HUES64 (cell line): Measurements from ENCODE around the gene HOXC9.

Source experiments
- H3K27ac ChIP-seq: 2 replicates; pipeline ENCODE4 v1.7.0; 2013; ENCODE audit warnings: low read depth, low read length, inconsistent platforms
- H3K27me3 ChIP-seq: 2 replicates; pipeline ENCODE4 v1.6.1; 2013; ENCODE audit warnings: mild to moderate bottlenecking, low read length; ENCODE audit not compliant: insufficient read depth
- H3K36me3 ChIP-seq: 2 replicates; pipeline ENCODE4 v1.6.1; 2013; ENCODE audit warnings: mild to moderate bottlenecking, low read length; ENCODE audit not compliant: insufficient read depth
- H3K4me1 ChIP-seq: 2 replicates; pipeline ENCODE4 v1.6.1; 2013; ENCODE audit warnings: mild to moderate bottlenecking, low read length, moderate library complexity; ENCODE audit not compliant: insufficient read depth
- H3K4me3 ChIP-seq: 2 replicates; pipeline ENCODE4 v1.5.1; 2013; ENCODE audit warnings: mild to moderate bottlenecking, low read length, moderate library complexity
- H3K9ac ChIP-seq: 2 replicates; pipeline ENCODE4 v1.6.1; 2013; ENCODE audit warnings: mild to moderate bottlenecking, low read depth, low read length
- H3K9me3 ChIP-seq: 2 replicates; pipeline ENCODE4 v1.6.1; 2013; ENCODE audit warnings: low read depth, low read length; ENCODE audit not compliant: insufficient read depth
- WGBS: fragments of 150-250, 120-280 bp; methylation state at CpG from one replicate; pipeline ENCODE4 v1.1.7; 2013; ENCODE audit warnings: missing lambda C conversion rate; 5-methylcytosine and 5-hydroxymethylcytosine counted together

HOXC9 gene

GRCh38 chr12:53972722-53973235, 27.2 kb upstream of the HOXC9 start, which contains the start of gene HOXC11:
Gene HOXC11, plus strand, starts transcription at chr12:53973126. Its CDS starts 116 bp downstream, at chr12:53973242.
- no peak within 1 kb of the TSS for H3K9ac ChIP-seq
- H3K4me3 ChIP-seq = no peak within 1 kb of the TSS
- peaks cover 100% of the 10 kb centered on the region for H3K27me3 ChIP-seq
- no peak within 1 kb of the TSS for H3K27ac ChIP-seq
- no peaks in the 10 kb centered on the region; the same call in 1 of the 2 replicates for H3K4me1 ChIP-seq
- WGBS = 16% methylated on average over 18 of the region's 21 CpGs
- no peaks in the 10 kb centered on the region for H3K9me3 ChIP-seq
- no peaks in the 10 kb centered on the region for H3K36me3 ChIP-seq

GRCh38 chr12:53973236-53974042, 26.5 kb upstream of the HOXC9 start:
- Histone ChIP-seq H3K9me3 (no peaks in the 10 kb centered on the region), H3K9ac (no peak overlapping the region), H3K36me3 (no peaks in the 10 kb centered on the region), H3K4me1 (no peaks in the 10 kb centered on the region; the same call in 1 of the 2 replicates), H3K27ac (no peak overlapping the region), H3K27me3 (peaks cover 100% of the 10 kb centered on the region), H3K4me3 (no peak overlapping the region)
- WGBS = 4% methylated on average over 69 of the region's 71 CpGs

GRCh38 chr12:53974084-53975063, 25.6 kb upstream of the HOXC9 start, which contains the start of gene HOTAIR:
Gene HOTAIR, minus strand, starts transcription at chr12:53974954.
- 8% methylated on average over 60 of the region's 63 CpGs for WGBS
- no peak within 1 kb of the TSS for H3K4me3 ChIP-seq
- no peaks in the 10 kb centered on the region for H3K36me3 ChIP-seq
- H3K9me3 ChIP-seq = no peaks in the 10 kb centered on the region
- no peak within 1 kb of the TSS for H3K9ac ChIP-seq
- H3K27ac ChIP-seq = no peak within 1 kb of the TSS
- no peaks in the 10 kb centered on the region; the same call in 1 of the 2 replicates for H3K4me1 ChIP-seq
- peaks cover 100% of the 10 kb centered on the region for H3K27me3 ChIP-seq

- H3K27me3 ChIP-seq = peaks cover 100% of the 10 kb centered on the region
- no peak overlapping the region for H3K27ac ChIP-seq
- no peak overlapping the region for H3K4me3 ChIP-seq
Measured at GRCh38 chr12:53975064-53975471, 24.9 kb upstream of the HOXC9 start.

GRCh38 chr12:53975479-53976152, 24.3 kb upstream of the HOXC9 start:
- no peak overlapping the region for H3K9ac ChIP-seq
- no peak overlapping the region for H3K27ac ChIP-seq
- no peaks in the 10 kb centered on the region for H3K9me3 ChIP-seq
- peaks cover 100% of the 10 kb centered on the region for H3K27me3 ChIP-seq
- 13% methylated on average over 31 of the region's 31 CpGs for WGBS
- no peaks in the 10 kb centered on the region; the same call in 1 of the 2 replicates for H3K4me1 ChIP-seq
- H3K36me3 ChIP-seq = no peaks in the 10 kb centered on the region
- H3K4me3 ChIP-seq = no peak overlapping the region

More at GRCh38 chr12:53975064-53975471, 24.9 kb upstream of the HOXC9 start:
- Histone ChIP-seq H3K9ac (no peak overlapping the region), H3K9me3 (no peaks in the 10 kb centered on the region), H3K36me3 (no peaks in the 10 kb centered on the region), H3K4me1 (no peaks in the 10 kb centered on the region; the same call in 1 of the 2 replicates)
- WGBS = 5% methylated on average over 25 of the region's 25 CpGs

- Histone ChIP-seq H3K36me3 (no peaks in the 10 kb centered on the region), H3K27ac (no peak overlapping the region), H3K9ac (no peak overlapping the region), H3K9me3 (no peaks in the 10 kb centered on the region), H3K27me3 (peaks cover 100% of the 10 kb centered on the region), H3K4me3 (no peak overlapping the region), H3K4me1 (no peaks in the 10 kb centered on the region; the same call in 1 of the 2 replicates)
- 19% methylated on average over 17 of the region's 21 CpGs for WGBS
Measured at GRCh38 chr12:53976172-53976822, 23.7 kb upstream of the HOXC9 start.

GRCh38 chr12:53976823-53977595, 23.0 kb upstream of the HOXC9 start:
- 25% methylated on average over 6 of the region's 9 CpGs for WGBS
- Histone ChIP-seq H3K4me1 (no peaks in the 10 kb centered on the region; the same call in 1 of the 2 replicates), H3K36me3 (no peaks in the 10 kb centered on the region), H3K9me3 (no peaks in the 10 kb centered on the region), H3K27ac (no peak overlapping the region), H3K9ac (no peak overlapping the region), H3K4me3 (no peak overlapping the region), H3K27me3 (peaks cover 100% of the 10 kb centered on the region)

- no peak overlapping the region for H3K4me3 ChIP-seq
- no peak overlapping the region for H3K9ac ChIP-seq
- no peaks in the 10 kb centered on the region; the same call in 1 of the 2 replicates for H3K4me1 ChIP-seq
- 25% methylated on average over 11 of the region's 11 CpGs for WGBS
- H3K27me3 ChIP-seq = peaks cover 100% of the 10 kb centered on the region
- H3K9me3 ChIP-seq = no peaks in the 10 kb centered on the region
- H3K36me3 ChIP-seq = no peaks in the 10 kb centered on the region
- H3K27ac ChIP-seq = no peak overlapping the region
Measured at GRCh38 chr12:53977596-53978445, 22.1 kb upstream of the HOXC9 start.
